ENCODE results near the gene ANKRD33B. TPM values are rescaled to one million over a fixed set of nuclear protein-coding genes. Genes with fewer than 3 reads are reported as not detected.

ANKRD33B gene
- polyA plus RNA-seq, 3 donors = 0.05 TPM; not detected in 2

- Histone ChIP-seq H3K4me1 (ENCODE audit: control insufficient read depth in 1 of 2, insufficient read depth in 2 of 2, low read length in 2 of 2) (peaks cover 17 to 20% of the 10 kb centered on the region in 2 donors), H3K27me3 (ENCODE audit: control insufficient read depth in 2 of 2, insufficient read depth in 2 of 2, low read length in 2 of 2) (no peaks in the 10 kb centered on the region), H3K79me2 (ENCODE audit: insufficient read depth, low read length) (no peaks in the 10 kb centered on the region), H3K4me2 (replicated peaks; ENCODE audit: extremely low read depth, low read length, poor library complexity, severe bottlenecking) (no peak overlapping the region), H3K9ac (ENCODE audit: insufficient read depth, low read length, poor library complexity, severe bottlenecking) (no peak overlapping the region), H3K27ac (ENCODE audit: low read depth in 1 of 2, low read length in 2 of 2) (no peak overlapping the region), H3K9me3 (replicated peaks in 1 of 2; ENCODE audit: control insufficient read depth in 1 of 2, insufficient read depth in 1 of 2, low read length in 2 of 2) (no peaks in the 10 kb centered on the region), H3K36me3 (replicated peaks in 1 of 2; ENCODE audit: control insufficient read depth in 1 of 2, insufficient read depth in 2 of 2, low read length in 2 of 2) (no peaks in the 10 kb centered on the region), H3K4me3 (replicated peaks in 1 of 3; ENCODE audit: low read depth in 2 of 3, low read length in 3 of 3) (no peak overlapping the region), H2AFZ (ENCODE audit: insufficient read depth, low read depth, low read length, poor library complexity, severe bottlenecking) (no peak overlapping the region), H4K20me1 (ENCODE audit: insufficient read depth, low read length) (no peaks in the 10 kb centered on the region)
- Mint-ChIP-seq H3K36me3 (no peaks in the 10 kb centered on the region), H3K4me3 (no peak overlapping the region), H3K4me1 (peaks cover 31% of the 10 kb centered on the region), H3K9me3 (peaks cover 0 to 5% (median 3%) of the 10 kb centered on the region in 7 donors), H3K27me3 (ENCODE audit: low read depth in 3 of 3) (peaks cover 0 to 4% (median 2%) of the 10 kb centered on the region in 3 donors), H3K27ac (no peak overlapping the region)
- DNase-seq = no peak
- no peak for TF ChIP-seq CTCF (IDR thresholded peaks at IDR 0.05)
- intact Hi-C loops (cut with micrococcal nuclease) = no loop called here
These were observed 28.7 kb downstream of the ANKRD33B start for GRCh38 chr5:10592601-10593000.

- H3K4me1 ChIP-seq (ENCODE audit: control insufficient read depth in 1 of 2, insufficient read depth in 2 of 2, low read length in 2 of 2) = peaks cover 13 to 16% of the 10 kb centered on the region in 2 donors
- no peak for TF ChIP-seq CTCF (IDR thresholded peaks at IDR 0.05)
- no peak overlapping the region for H3K4me3 Mint-ChIP-seq
- no peak overlapping the region for H2AFZ ChIP-seq (ENCODE audit: insufficient read depth, low read depth, low read length, poor library complexity, severe bottlenecking)
- H3K79me2 ChIP-seq (ENCODE audit: insufficient read depth, low read length) = no peaks in the 10 kb centered on the region
- no peak overlapping the region for H3K9ac ChIP-seq (ENCODE audit: insufficient read depth, low read length, poor library complexity, severe bottlenecking)
- no peak overlapping the region for H3K4me2 ChIP-seq (replicated peaks; ENCODE audit: extremely low read depth, low read length, poor library complexity, severe bottlenecking)
- no peaks in the 10 kb centered on the region for H3K36me3 Mint-ChIP-seq
- WGBS (ENCODE audit: insufficient coverage) = 90% methylated on average over 5 of the region's 7 CpGs
- intact Hi-C loops (cut with micrococcal nuclease) = no loop called here
- no peaks in the 10 kb centered on the region for H3K9me3 ChIP-seq (replicated peaks in 1 of 2; ENCODE audit: control insufficient read depth in 1 of 2, insufficient read depth in 1 of 2, low read length in 2 of 2)
- H3K4me3 ChIP-seq (replicated peaks in 1 of 3; ENCODE audit: low read depth in 2 of 3, low read length in 3 of 3) = no peak overlapping the region
- H3K9me3 Mint-ChIP-seq = peaks cover 0 to 5% (median 3%) of the 10 kb centered on the region in 7 donors
- H3K36me3 ChIP-seq (replicated peaks in 1 of 2; ENCODE audit: control insufficient read depth in 1 of 2, insufficient read depth in 2 of 2, low read length in 2 of 2) = no peaks in the 10 kb centered on the region
- H3K27me3 Mint-ChIP-seq (ENCODE audit: low read depth in 3 of 3) = peaks cover 2 to 4% (median 2%) of the 10 kb centered on the region in 3 donors
- H3K27me3 ChIP-seq (ENCODE audit: control insufficient read depth in 2 of 2, insufficient read depth in 2 of 2, low read length in 2 of 2) = no peaks in the 10 kb centered on the region
- no peak for DNase-seq
- no peaks in the 10 kb centered on the region for H4K20me1 ChIP-seq (ENCODE audit: insufficient read depth, low read length)
- no peak overlapping the region for H3K27ac Mint-ChIP-seq
- no peak overlapping the region for H3K27ac ChIP-seq (ENCODE audit: low read depth in 1 of 2, low read length in 2 of 2)
- peaks cover 25% of the 10 kb centered on the region for H3K4me1 Mint-ChIP-seq
These were observed 29.8 kb downstream of the ANKRD33B start for GRCh38 chr5:10593531-10594181.

All from CD14-positive monocyte (primary cell).